HG03432 (cell line): ENCODE results near the gene UAP1.
A peak's percentile ranks its signal among the peaks of the same experiment; 100 is the strongest.

Experiments
- ATAC-seq: cut with Tn5 transposase; IDR thresholded peaks from one replicate; pipeline ENCODE4 v1.9.1; 2021; ENCODE audit warnings: mild to moderate bottlenecking, moderate library complexity; ENCODE audit not compliant: unreplicated experiment

UAP1 gene

GRCh38 chr1:162612606-162613400 lies 51.3 kb downstream of the UAP1 start:
- ATAC-seq: no peak

- ATAC-seq: no peak
Measured at GRCh38 chr1:162616848-162617247, 55.3 kb downstream of the UAP1 start.

- no peak for ATAC-seq
Measured at GRCh38 chr1:162617513-162617912, 56.0 kb downstream of the UAP1 start.

DNA sequence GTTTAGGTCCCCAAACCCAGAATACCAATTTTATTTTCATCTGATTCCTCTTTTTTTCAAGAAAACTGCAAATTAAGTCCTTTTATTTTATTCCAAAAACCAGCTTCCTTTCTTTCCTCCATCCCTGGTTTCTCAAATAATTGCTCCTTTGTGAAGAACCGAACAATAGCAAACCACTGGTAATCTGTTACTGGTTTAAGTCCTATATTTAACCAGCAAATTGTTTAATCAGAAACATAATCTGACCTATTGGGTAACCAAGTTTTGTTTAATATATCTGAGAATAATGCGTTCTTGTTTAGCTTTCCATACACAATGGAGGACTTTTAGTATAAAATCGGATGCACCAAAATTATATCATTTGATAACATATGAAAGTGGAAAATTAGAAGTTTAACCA lies 57.6 kb downstream of the UAP1 start:
- no peak for ATAC-seq

GRCh38 chr1:162621256-162621655 lies 59.7 kb downstream of the UAP1 start:
- no peak for ATAC-seq

DNA sequence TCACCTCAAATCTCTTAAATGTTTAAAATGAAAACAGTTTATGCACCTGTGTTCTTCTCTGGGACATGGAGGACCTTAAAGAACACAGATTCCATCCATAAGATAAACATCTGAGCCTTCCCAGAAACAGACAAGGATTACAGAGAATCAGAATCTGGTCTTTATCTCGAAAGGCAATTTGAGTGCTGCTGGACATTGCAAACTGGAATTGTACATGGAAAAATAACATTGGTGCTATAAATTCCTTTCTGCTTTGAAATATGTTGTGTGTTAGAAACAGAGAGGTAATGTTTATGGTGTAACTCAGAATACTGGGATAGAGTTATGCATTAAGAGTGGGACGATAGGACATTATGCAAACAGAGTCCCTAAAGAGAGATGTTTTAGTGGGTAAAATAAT lies 64.2 kb downstream of the UAP1 start:
- ATAC-seq: no peak

- ATAC-seq: no peak
Measured at GRCh38 chr1:162626094-162626493, 64.6 kb downstream of the UAP1 start.

DNA sequence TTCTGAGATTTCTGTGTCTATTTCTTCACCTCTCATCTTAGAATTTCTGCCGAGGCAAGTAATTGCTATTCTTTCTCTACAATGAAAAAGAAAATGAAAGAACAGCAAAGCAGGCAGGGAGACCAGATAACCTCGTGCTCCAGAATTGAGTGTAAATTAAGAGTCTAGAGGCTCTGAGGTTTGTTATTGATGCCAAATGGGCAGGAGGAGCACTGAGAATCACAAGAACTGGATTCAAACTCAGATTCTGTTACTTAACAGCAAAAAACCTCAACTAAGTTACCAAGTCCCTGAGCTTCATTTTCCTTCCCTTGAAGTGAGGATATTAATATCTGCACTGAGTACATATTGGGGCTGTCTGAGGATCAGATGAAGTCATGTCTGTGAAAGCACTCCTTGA lies 65.2 kb downstream of the UAP1 start:
- ATAC-seq: no peak

DNA sequence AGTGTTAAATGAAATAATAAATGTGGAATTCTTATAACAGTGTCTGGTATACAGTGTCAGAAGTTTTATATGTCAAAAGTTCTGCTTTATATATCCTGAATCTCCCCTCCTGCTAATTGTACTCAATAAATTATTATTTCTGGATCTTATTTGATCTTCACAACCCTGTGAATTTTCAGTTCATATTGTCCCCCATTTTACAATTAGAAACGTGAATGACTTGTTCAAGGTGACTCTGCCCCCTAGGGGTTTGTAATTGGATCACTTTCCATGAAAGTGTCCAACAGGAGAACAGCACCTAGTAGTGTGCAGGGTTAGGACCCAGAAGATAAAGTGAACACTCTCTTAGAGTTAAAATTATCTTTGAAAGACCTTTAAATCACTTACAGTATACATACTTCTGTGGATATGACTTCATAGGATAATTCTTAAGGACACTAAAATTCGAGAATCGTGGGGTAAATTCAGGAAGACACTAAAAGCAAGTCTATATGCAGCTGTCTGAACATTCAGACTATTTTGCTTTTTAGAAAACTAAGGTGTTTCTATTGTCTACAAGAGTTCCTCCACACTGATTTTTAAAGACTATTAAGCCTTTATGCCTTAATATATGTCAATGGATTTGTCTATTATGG lies 66.3 kb downstream of the UAP1 start:
- no peak for ATAC-seq

- ATAC-seq: no peak
Measured at GRCh38 chr1:162629077-162629627, 67.6 kb downstream of the UAP1 start.

GRCh38 chr1:162629651-162630050 lies 68.1 kb downstream of the UAP1 start:
- no peak for ATAC-seq

- ATAC-seq: no peak
Measured at GRCh38 chr1:162631546-162632191, 70.1 kb downstream of the UAP1 start.

DNA sequence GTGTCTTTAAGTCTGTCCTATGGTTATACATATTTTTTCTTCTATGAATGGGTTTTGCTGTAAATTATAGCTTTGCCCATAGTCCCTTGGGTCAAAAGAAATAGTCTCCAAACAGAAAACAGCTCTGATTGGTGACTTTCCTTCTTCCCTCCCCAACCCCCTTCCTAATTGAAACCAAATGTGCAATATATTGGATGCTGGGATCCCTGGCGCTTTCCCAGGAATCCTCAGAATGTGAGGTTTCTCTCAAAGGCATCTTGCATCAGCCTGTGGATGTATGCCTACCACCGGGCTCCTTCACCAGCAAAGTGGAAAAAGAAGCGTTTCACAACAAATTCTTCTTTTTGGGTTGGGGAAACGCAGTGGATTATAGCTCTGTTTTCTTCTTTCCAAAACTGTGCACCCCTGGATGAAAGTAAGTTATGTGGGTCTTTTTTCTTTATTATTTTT lies 70.7 kb downstream of the UAP1 start, which contains the start of gene DDR2:
DDR2 (plus strand) TSS at position 248 of the 450 bp plus-strand sequence. CDS start 86,600 bp downstream, outside the sequence.
- no peak for ATAC-seq

- ATAC-seq: no peak
Measured at GRCh38 chr1:162632698-162633080, 71.2 kb downstream of the UAP1 start.

GRCh38 chr1:162633081-162633762 lies 71.7 kb downstream of the UAP1 start:
- peak; percentile 57 for ATAC-seq

DNA sequence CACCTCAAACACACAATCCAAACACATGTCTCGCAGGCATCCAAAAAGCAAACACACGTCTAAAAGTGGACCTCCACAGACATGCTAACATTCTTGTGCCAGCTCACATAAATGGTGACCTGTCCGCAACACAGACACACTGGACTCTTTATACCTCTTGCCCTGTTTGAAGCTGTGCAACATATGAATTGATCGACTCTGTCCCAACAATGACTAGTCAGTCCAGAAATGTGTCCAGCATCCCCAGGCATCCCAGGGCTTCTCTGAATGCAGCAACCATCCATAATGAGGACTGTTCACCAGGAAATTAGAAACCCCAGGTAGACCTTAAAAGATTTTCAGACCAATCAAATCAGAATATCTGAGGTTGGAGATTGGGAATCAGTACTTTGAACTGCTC lies 73.9 kb downstream of the UAP1 start:
- no peak for ATAC-seq

DNA sequence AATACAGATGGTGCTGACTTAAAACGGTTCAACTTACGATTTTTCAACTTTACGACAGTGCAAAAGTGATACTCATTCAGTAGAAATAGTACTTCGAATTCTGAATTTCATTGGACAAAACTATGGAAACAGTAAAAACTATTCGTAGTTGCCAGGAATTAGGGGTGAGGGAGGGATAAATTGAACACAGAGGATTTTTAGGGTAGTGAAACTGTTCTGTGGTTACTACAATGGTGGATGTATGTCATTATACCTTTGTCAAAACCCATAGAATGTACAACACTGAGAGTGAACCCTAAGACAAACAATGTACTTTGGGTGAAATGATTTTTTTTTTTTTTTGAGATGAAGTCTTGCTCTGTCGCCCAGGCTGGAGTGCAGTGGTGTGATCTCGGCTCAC lies 78.2 kb downstream of the UAP1 start:
- ATAC-seq: no peak

- no peak for ATAC-seq
Measured at GRCh38 chr1:162641114-162641513, 79.6 kb downstream of the UAP1 start.

DNA sequence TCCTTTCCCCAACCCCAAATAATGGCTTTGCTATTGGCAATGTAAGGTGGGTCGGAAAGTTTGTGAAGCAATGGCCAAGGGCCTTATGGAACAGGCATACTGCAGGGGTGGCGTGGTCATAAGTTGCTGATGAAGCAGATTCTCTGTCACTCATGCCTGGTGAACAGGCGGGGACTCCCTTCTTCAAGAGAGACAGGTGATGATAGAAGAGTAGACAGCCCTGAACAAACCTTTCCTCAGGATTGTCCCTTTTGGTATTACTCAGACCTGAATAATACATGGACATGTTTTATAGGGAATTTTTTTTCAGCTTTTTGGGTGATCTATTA lies 83.4 kb downstream of the UAP1 start:
- no peak for ATAC-seq

DNA sequence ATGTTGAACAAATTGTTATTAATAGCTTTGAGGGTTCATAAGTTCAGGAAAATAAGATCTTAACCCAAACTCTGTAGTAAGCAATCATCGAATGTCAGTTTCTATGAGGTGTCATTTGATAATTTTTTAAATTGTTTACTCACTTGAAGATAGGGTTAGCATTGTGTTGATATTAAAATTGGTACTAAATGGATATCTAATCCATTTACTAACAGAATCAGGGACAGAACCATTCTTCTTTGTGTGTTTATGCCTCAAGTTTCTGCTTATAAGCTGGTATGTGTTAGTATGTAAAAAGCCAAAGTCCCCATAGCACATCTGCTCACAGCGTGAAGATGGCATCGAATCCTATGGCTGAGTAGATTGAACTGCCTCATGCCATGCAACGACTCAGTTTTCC lies 84.1 kb downstream of the UAP1 start:
- no peak for ATAC-seq

DNA sequence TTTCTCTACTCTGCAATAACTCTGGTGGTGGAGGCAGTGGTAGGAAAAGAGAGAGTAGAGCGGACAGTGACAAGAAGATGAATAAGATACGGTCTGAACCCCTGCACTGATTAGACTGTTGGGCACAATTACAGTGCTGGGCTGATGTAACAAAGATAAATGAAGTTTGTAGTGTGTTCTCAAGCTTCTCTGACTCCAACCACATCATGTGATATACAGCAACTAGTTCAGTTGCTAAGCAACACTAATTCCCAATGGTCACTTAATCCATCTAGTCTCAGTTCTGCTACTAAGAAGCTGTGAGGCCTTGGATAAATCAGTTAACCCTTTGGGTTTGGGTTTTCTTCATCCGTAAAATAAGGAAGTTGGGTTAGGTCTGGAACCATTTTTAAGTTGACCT lies 88.1 kb downstream of the UAP1 start:
- ATAC-seq: no peak
